ENCODE results near the gene TBX15. TPM values are rescaled to one million over a fixed set of nuclear protein-coding genes. Genes with fewer than 3 reads are reported as not detected.

Gene TBX15
- total RNA-seq, 6 experiments from 2014 or later, result 0.29 to 56.5 (median 16.5) TPM

GRCh38 chr1:118970451-118970850 lies 17.7 kb downstream of the TBX15 start:
- DNase-seq (no peak), ATAC-seq (no peak)
- TF ChIP-seq POLR2A (IDR thresholded peaks at IDR 0.05) (no peak), CTCF (IDR thresholded peaks at IDR 0.05) (no peak)
- Histone ChIP-seq H3K27me3 (no peaks in the 10 kb centered on the region), H3K9me3 (no peaks in the 10 kb centered on the region), H3K4me1 (peaks cover 0 to 9% (median 0%) of the 10 kb centered on the region in 4 donors), H3K36me3 (no peaks in the 10 kb centered on the region), H3K4me3 (no peak overlapping the region), H3K27ac (no peak overlapping the region)
- WGBS (ENCODE audit: insufficient coverage, low coverage, low lambda C conversion rate, missing lambda C conversion rate), result 78% methylated on average over 1 of the region's 2 CpGs
- intact Hi-C loops (cut with DNase I), result no loop called here

GRCh38 chr1:118963456-118964430 lies 24.4 kb downstream of the TBX15 start:
- ATAC-seq (peak; percentile 70 to 85 (median 74)), DNase-seq (peak; percentile 34 to 81 (median 63))
- TF ChIP-seq POLR2A (IDR thresholded peaks at IDR 0.05), result peak; percentile 46
- no peak for TF ChIP-seq CTCF (IDR thresholded peaks at IDR 0.05)
- Histone ChIP-seq H3K27me3 (no peaks in the 10 kb centered on the region), H3K9me3 (no peaks in the 10 kb centered on the region), H3K4me3 (no peak overlapping the region), H3K36me3 (no peaks in the 10 kb centered on the region), H3K4me1 (peaks cover 0 to 60% (median 19%) of the 10 kb centered on the region in 4 donors), H3K27ac (peak overlapping the region; percentile 75 to 82 (median 79))
- intact Hi-C loops (cut with DNase I), result no loop called here
- WGBS (ENCODE audit: insufficient coverage, low coverage, low lambda C conversion rate, missing lambda C conversion rate), result 39% methylated on average over 3 of the region's 3 CpGs

- no peaks in the 10 kb centered on the region for H3K27me3 ChIP-seq
- intact Hi-C loops (cut with DNase I), result no loop called here
- H3K36me3 ChIP-seq, result no peaks in the 10 kb centered on the region
- no peak for ATAC-seq
- TF ChIP-seq CTCF (IDR thresholded peaks at IDR 0.05), result no peak
- TF ChIP-seq POLR2A (IDR thresholded peaks at IDR 0.05), result no peak
- no peak overlapping the region for H3K4me3 ChIP-seq
- WGBS (ENCODE audit: insufficient coverage, low coverage, low lambda C conversion rate, missing lambda C conversion rate), result 65% methylated on average over 2 of the region's 2 CpGs
- H3K27ac ChIP-seq, result peak overlapping the region; percentile 32 to 78 (median 69)
- H3K4me1 ChIP-seq, result peaks cover 0 to 65% (median 22%) of the 10 kb centered on the region in 4 donors
- DNase-seq, result no peak
- no peaks in the 10 kb centered on the region for H3K9me3 ChIP-seq
Measured at GRCh38 chr1:118963138-118963455, 25.0 kb downstream of the TBX15 start.

- peak overlapping the region; percentile 72 to 80 (median 75) for H3K27ac ChIP-seq
- intact Hi-C loops (cut with DNase I), result no loop called here
Measured at GRCh38 chr1:118961156-118961555, 27.0 kb downstream of the TBX15 start.

More at GRCh38 chr1:118961156-118961555, 27.0 kb downstream of the TBX15 start:
- no peak for ATAC-seq
- no peaks in the 10 kb centered on the region for H3K27me3 ChIP-seq
- TF ChIP-seq CTCF (IDR thresholded peaks at IDR 0.05) (no peak), POLR2A (IDR thresholded peaks at IDR 0.05) (no peak)
- H3K4me1 ChIP-seq, result peaks cover 0 to 59% (median 23%) of the 10 kb centered on the region in 4 donors
- DNase-seq, result no peak
- no peak overlapping the region for H3K4me3 ChIP-seq
- H3K36me3 ChIP-seq, result no peaks in the 10 kb centered on the region
- no peaks in the 10 kb centered on the region for H3K9me3 ChIP-seq
- WGBS (ENCODE audit: insufficient coverage, low coverage, low lambda C conversion rate, missing lambda C conversion rate), result 43% methylated on average over 2 of the region's 2 CpGs
